Endothelial cell of umbilical vein (primary cell): ENCODE measurements around the gene NPM3. TPM values are rescaled to one million over a fixed set of nuclear protein-coding genes. Genes with fewer than 3 reads are reported as not detected.

Experiments
- BruUV-seq: library from RNA; stranded (reverse); fragments of 400-500 nt; replicated peaks from 2 replicates; lab custom pipeline; 2021; lab: Mats Ljungman, UMichigan
- CTCF ChIA-PET: fragments of 300-600, 350-600 bp; sonication (Branson Sonifier 250); formaldehyde crosslinking; loops from one replicate; lab custom pipeline; 2021; ENCODE audit warnings: antibody characterized with exemption, inconsistent platforms; lab: Charles Lee
- POLR2A ChIA-PET: fragments of 300-600, 350-600 bp; sonication (Branson Sonifier 250); formaldehyde crosslinking; loops from one replicate; lab custom pipeline; 2021; ENCODE audit warnings: antibody characterized with exemption, inconsistent platforms; lab: Charles Lee
- DNase-seq: peaks from one replicate; pipeline ENCODE4 v3.0.0-alpha.2; 2011; ENCODE audit warnings: low read depth, low spot score
- FAIRE-seq: peaks from 2 replicates; lab custom pipeline; 2011; peaks lifted over from hg19 to GRCh38; lab: Jason Lieb, UNC
- H2AFZ ChIP-seq: 2 replicates; pipeline ENCODE4 v1.6.0; 2012; ENCODE audit warnings: low read depth, low read length, control low read depth, inconsistent platforms
- H3K27ac ChIP-seq: 2 replicates; pipeline ENCODE4 v1.5.1; 2011; ENCODE audit warnings: low read depth, mild to moderate bottlenecking, control low read depth, low read length, moderate library complexity; ENCODE audit not compliant: insufficient read depth
- H3K27me3 ChIP-seq, 2 experiments: 2 replicates each; pipeline versions ENCODE4 v1.6.0 to v1.6.1; 2011; ENCODE audit warnings: low read length in 2 of 2, mixed read lengths in 1 of 2; ENCODE audit not compliant: control insufficient read depth in 2 of 2, insufficient read depth in 2 of 2
- H3K36me3 ChIP-seq, 2 experiments: 2 replicates in 1 of 2; 3 replicates in 1 of 2; pipeline ENCODE4 v1.5.1; 2011; ENCODE audit warnings: low read length in 2 of 2, mild to moderate bottlenecking in 1 of 2, moderate library complexity in 1 of 2; ENCODE audit not compliant: control insufficient read depth in 2 of 2, insufficient read depth in 2 of 2; ENCODE audit errors: extremely low read depth in 1 of 2
- H3K4me1 ChIP-seq: 3 replicates; pipeline ENCODE4 v1.5.1; 2011; ENCODE audit warnings: mild to moderate bottlenecking, low read length; ENCODE audit not compliant: control insufficient read depth, insufficient read depth; ENCODE audit errors: extremely low read depth
- H3K4me2 ChIP-seq: 2 replicates; pipeline ENCODE4 v1.6.1; 2011; ENCODE audit warnings: low read length, control low read depth, mixed read lengths; ENCODE audit not compliant: insufficient read depth
- H3K4me3 ChIP-seq, 3 experiments: fragments of 200-600 bp in 1 of 3; sonication (generic), shearing (Covaris generic) in 1 of 3; replicated peaks in 1 of 3; 2 replicates each; pipeline ENCODE4 v1.5.1; 2011 to 2016; ENCODE audit warnings: control low read depth in 3 of 3, low read length in 3 of 3, mild to moderate bottlenecking in 2 of 3, inconsistent platforms in 1 of 3, low read depth in 1 of 3, moderate library complexity in 1 of 3; ENCODE audit not compliant: insufficient read depth in 1 of 3
- H3K79me2 ChIP-seq: 2 replicates; pipeline ENCODE4 v1.6.0; 2012; ENCODE audit warnings: low read length, inconsistent platforms; ENCODE audit not compliant: control insufficient read depth, insufficient read depth
- H3K9ac ChIP-seq: replicated peaks from 2 replicates; pipeline ENCODE3; 2011; ENCODE audit warnings: low read length, control low read depth; ENCODE audit not compliant: insufficient read depth; ENCODE audit errors: extremely low read depth
- H3K9me1 ChIP-seq: replicated peaks from 3 replicates; pipeline ENCODE4 v1.6.0; 2011; ENCODE audit warnings: mild to moderate bottlenecking, low read length; ENCODE audit not compliant: control insufficient read depth, insufficient read depth; ENCODE audit errors: extremely low read depth
- H3K9me3 ChIP-seq: replicated peaks from 2 replicates; pipeline ENCODE4 v1.5.1; 2012; ENCODE audit warnings: low read length, inconsistent platforms; ENCODE audit not compliant: control insufficient read depth, insufficient read depth
- H4K20me1 ChIP-seq: replicated peaks from 2 replicates; pipeline ENCODE3; 2011; ENCODE audit warnings: mild to moderate bottlenecking, low read length; ENCODE audit not compliant: control insufficient read depth, insufficient read depth; ENCODE audit errors: extremely low read depth
- EZH2 ChIP-seq: IDR thresholded peaks from 2 replicates; pipeline ENCODE4 v1.6.1; 2012; ENCODE audit warnings: borderline replicate concordance, low read depth, mild to moderate bottlenecking, moderate library complexity, low read length, inconsistent platforms; ENCODE audit not compliant: severe bottlenecking
- JUN ChIP-seq: IDR thresholded peaks from 2 replicates; pipeline ENCODE4 v1.6.1; 2011; ENCODE audit warnings: borderline replicate concordance, low read depth; ENCODE audit not compliant: insufficient read length, insufficient read depth
- MAX ChIP-seq: IDR thresholded peaks from 2 replicates; pipeline ENCODE4 v1.6.1; 2011; ENCODE audit not compliant: insufficient read depth, insufficient read length
- MYC ChIP-seq: IDR thresholded peaks from one replicate; pipeline ENCODE4 v1.6.1; 2011; ENCODE audit warnings: mild to moderate bottlenecking, low read depth, low read length
- POLR2AphosphoS5 ChIP-seq: IDR thresholded peaks from 2 replicates; pipeline ENCODE4 v1.6.1; 2012; ENCODE audit warnings: low read depth, mild to moderate bottlenecking, control low read depth, low read length, moderate library complexity; ENCODE audit not compliant: insufficient read depth
- dilution Hi-C: fragments of 300-500 bp; cut with MboI; formaldehyde crosslinking; loops from one replicate; pipeline ENCODE4 v1.15.0; 2019; ENCODE audit warnings: low sequenced_read_pairs; ENCODE audit not compliant: extremely low pct_ligation_motif_present
- intact Hi-C: fragments of 100-400 bp; cut with micrococcal nuclease; formaldehyde crosslinking; loops from one replicate; pipeline ENCODE4 v1.10.0; 2022
- polyA plus RNA-seq, 4 experiments: library from polyadenylated mRNA; depleted of rRNA in 3 of 4; stranded (reverse) in 3 of 4; unstranded in 1 of 4; fragments of >200 nt; gene quantifications; 2 replicates each; pipeline versions ENCODE4 v1.2.1 to v1.2.3, GENCODE V29; 2011 to 2012; ENCODE audit warnings: missing spikeins in 1 of 4
- total RNA-seq: library from RNA; stranded (reverse); gene quantifications from 2 replicates; pipeline ENCODE4 v1.2.3, GENCODE V29; 2021

NPM3 gene
- total and polyA plus RNA-seq, 2 donors (not counting 3 experiments of a cell fraction or from before 2014, with no cell fraction given) = 55.4 to 71.3 TPM

GRCh38 chr10:101830322-101831168 is 47.3 kb upstream of the NPM3 start:
- intact Hi-C loops = loop anchor here (1.0 kb wide), 2 partner anchors 9 to 12 kb away; partner anchors contain the start of gene OGA
- DNase-seq (peak; percentile 91), FAIRE-seq (peak; percentile 89)
- Histone ChIP-seq H3K4me3 (peak overlapping the region in 2 of 3 experiments; percentile 25 to 64), H3K9ac (peak overlapping the region; percentile 26), H3K27me3 (no peaks in the 10 kb centered on the region), H3K27ac (no peak overlapping the region), H3K9me1 (no peaks in the 10 kb centered on the region), H2AFZ (peak overlapping the region; percentile 39), H3K4me2 (peak overlapping the region; percentile 38), H3K9me3 (no peaks in the 10 kb centered on the region), H3K79me2 (no peaks in the 10 kb centered on the region), H3K36me3 (no peaks in the 10 kb centered on the region), H4K20me1 (no peaks in the 10 kb centered on the region), H3K4me1 (peaks cover 11% of the 10 kb centered on the region)
- ChIA-PET CTCF (interaction anchor here (1.3 kb wide), 1 partner anchor 13 kb away, joined by 3 read pairs; the partner anchor contains the start of gene OGA), POLR2A (interaction anchor here (1.3 kb wide), 1 partner anchor 12 kb away, joined by 3 read pairs; the partner anchor contains the start of gene OGA)
- TF ChIP-seq EZH2 (no peak), MAX (peak; percentile 47), JUN (no peak), POLR2AphosphoS5 (peak; percentile 44), MYC (peak; percentile 82)
- dilution Hi-C loops = no loop called here
- no TSS peak for BruUV-seq
